GM12801 (cell line): ENCODE data around the gene LRRC75A.
A peak's percentile ranks its signal among the peaks of the same experiment; 100 is the strongest.

Experiments
- CTCF ChIP-seq: IDR thresholded peaks from one replicate; pipeline ENCODE4 v1.5.1; 2011; ENCODE audit warnings: control low read depth; ENCODE audit not compliant: insufficient read length; ENCODE audit errors: extremely low read depth

LRRC75A gene

DNA sequence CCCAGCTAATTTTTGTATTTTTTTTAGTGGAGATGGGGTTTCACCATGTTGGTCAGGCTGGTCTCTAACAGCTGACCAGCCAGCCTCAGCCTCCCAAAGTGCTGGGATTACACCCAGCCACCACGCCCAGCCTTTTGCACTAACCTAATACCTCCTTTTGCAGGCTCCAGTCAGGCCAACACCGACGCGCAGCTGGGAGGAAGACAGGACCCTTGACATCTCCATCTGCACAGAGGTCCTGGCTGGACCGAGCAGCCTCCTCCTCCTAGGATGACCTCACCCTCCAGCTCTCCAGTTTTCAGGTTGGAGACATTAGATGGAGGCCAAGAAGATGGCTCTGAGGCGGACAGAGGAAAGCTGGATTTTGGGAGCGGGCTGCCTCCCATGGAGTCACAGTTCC is 74.6 kb downstream of the LRRC75A start:
- TF ChIP-seq CTCF = no peak

- TF ChIP-seq CTCF = peak; percentile 65
Measured at GRCh38 chr17:16415031-16415924, 76.7 kb downstream of the LRRC75A start, which contains the start of gene TRPV2. Gene TRPV2 (plus strand): TSS chr17:16415571. CDS start chr17:16417669, 2,098 bp downstream.

- TF ChIP-seq CTCF = no peak
Measured at GRCh38 chr17:16407911-16408588, 83.9 kb downstream of the LRRC75A start.

DNA sequence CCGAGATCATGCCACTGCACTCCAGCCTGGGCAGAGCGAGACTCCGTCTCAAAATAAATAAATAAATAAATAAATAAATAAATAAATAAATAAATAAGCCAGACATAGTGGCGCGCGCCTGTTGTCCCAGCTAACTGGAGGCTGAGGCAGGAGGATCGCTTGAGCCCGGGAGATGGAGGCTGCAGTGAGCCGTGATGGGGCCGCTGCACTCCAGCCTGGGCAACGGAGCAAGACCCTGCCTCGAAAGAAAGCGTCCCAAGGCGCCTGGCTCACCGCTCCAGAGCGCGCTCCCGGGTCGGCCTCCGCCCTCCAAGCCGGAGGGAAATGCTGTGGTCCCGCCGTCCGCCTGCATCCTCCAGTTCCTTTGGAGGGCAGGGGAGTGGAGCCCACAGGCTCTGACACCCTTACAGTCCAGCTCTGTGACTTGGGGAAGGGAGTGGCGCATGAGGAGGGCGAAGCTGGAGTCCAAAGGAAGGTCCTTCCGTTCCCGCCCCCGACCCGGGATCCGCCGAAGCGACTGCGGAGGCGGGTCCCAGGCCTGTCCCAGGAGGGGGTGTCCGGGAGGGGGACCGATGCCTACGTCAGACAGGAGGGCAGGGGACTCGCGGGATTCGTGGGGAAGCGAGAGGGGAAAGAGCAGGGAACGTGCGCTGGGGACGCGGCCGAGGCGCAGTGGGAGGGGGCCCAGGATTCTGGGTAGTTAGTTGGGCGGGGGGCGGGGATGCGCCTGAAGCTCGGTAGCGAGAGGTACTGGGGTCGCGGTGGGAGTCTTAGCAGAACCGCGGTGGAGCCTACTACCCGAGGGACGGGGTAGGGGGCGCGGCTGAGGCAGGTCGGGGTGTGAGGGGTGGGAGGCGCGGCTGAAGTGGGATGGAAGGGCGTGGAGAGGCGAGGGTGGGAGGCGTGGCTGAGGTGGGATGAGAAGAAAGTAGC is 85.0 kb downstream of the LRRC75A start:
- TF ChIP-seq CTCF = no peak

- no peak for TF ChIP-seq CTCF
Measured at GRCh38 chr17:16398270-16399267, 93.4 kb downstream of the LRRC75A start.
